H1 (cell line): ENCODE measurements around the gene ITPK1. TPM values are rescaled to one million over a fixed set of nuclear protein-coding genes. Genes with fewer than 3 reads are reported as not detected.

ENCODE experiments used
- CTCF ChIA-PET: fragments of 300-600 bp; sonication (Branson Sonifier 250); formaldehyde crosslinking; loops from one replicate; lab custom pipeline; 2021; ENCODE audit not compliant: partially characterized antibody; lab: Charles Lee
- POLR2A ChIA-PET: fragments of 300-600 bp; sonication (Branson Sonifier 250); formaldehyde crosslinking; loops from one replicate; lab custom pipeline; 2021; ENCODE audit warnings: inconsistent platforms; ENCODE audit not compliant: partially characterized antibody; lab: Charles Lee
- DNase-seq, 2 experiments: peaks; one replicate each; pipeline versions ENCODE4 v3.0.0 to v3.0.0-alpha.2; 2010 to 2022; ENCODE audit warnings: low spot score in 2 of 2, low read depth in 1 of 2, mixed read lengths in 1 of 2
- FAIRE-seq: peaks from 2 replicates; lab custom pipeline; 2011; peaks lifted over from hg19 to GRCh38; lab: Jason Lieb, UNC
- H2AFZ ChIP-seq: 2 replicates; pipeline ENCODE4 v1.8.1; 2012; ENCODE audit warnings: low read length, inconsistent platforms
- H2AK5ac ChIP-seq: 2 replicates; pipeline ENCODE4 v1.6.1; 2013; ENCODE audit warnings: low read depth, low read length
- H2BK120ac ChIP-seq: replicated peaks from 2 replicates; pipeline ENCODE3; 2013; ENCODE audit warnings: low read depth, low read length, inconsistent platforms
- H2BK12ac ChIP-seq: 2 replicates; pipeline ENCODE4 v1.6.1; 2013; ENCODE audit warnings: low read depth, low read length
- H2BK15ac ChIP-seq: 2 replicates; pipeline ENCODE4 v1.6.1; 2013; ENCODE audit warnings: low read length
- H2BK20ac ChIP-seq: 2 replicates; pipeline ENCODE4 v1.6.1; 2013; ENCODE audit warnings: low read length
- H2BK5ac ChIP-seq: 2 replicates; pipeline ENCODE4 v1.6.1; 2013; ENCODE audit warnings: low read depth, low read length
- H3K14ac ChIP-seq: 2 replicates; pipeline ENCODE4 v1.6.1; 2013; ENCODE audit warnings: inconsistent platforms; ENCODE audit not compliant: insufficient read length
- H3K18ac ChIP-seq: 2 replicates; pipeline ENCODE4 v1.6.1; 2013; ENCODE audit warnings: low read length; ENCODE audit errors: extremely low read depth
- H3K23ac ChIP-seq: 2 replicates; pipeline ENCODE4 v1.6.1; 2013; ENCODE audit warnings: inconsistent platforms; ENCODE audit not compliant: insufficient read length
- H3K23me2 ChIP-seq: 2 replicates; pipeline ENCODE4 v1.6.1; 2013; ENCODE audit warnings: low read depth, low read length
- H3K27ac ChIP-seq: 2 replicates; pipeline ENCODE4 v1.6.1; 2011; ENCODE audit warnings: low read depth, low read length, inconsistent platforms
- H3K27me3 ChIP-seq, 4 experiments: replicated peaks in 1 of 4; 1 replicate in 1 of 4; 2 replicates in 3 of 4; pipeline versions ENCODE4 v1.6.1 to v1.8.1; 2011 to 2013; ENCODE audit warnings: low read length in 3 of 4, mild to moderate bottlenecking in 3 of 4, inconsistent platforms in 2 of 4, mixed read lengths in 2 of 4, moderate library complexity in 1 of 4; ENCODE audit not compliant: control insufficient read depth in 3 of 4, insufficient read depth in 3 of 4; ENCODE audit errors: extremely low read depth in 1 of 4
- H3K36me3 ChIP-seq, 4 experiments: 2 replicates each; pipeline versions ENCODE4 v1.6.1 to v1.8.1; 2011 to 2013; ENCODE audit warnings: mild to moderate bottlenecking in 4 of 4, low read length in 3 of 4, moderate library complexity in 2 of 4, control low read depth in 1 of 4, inconsistent platforms in 1 of 4; ENCODE audit not compliant: insufficient read depth in 4 of 4, control insufficient read depth in 2 of 4
- H3K4ac ChIP-seq: replicated peaks from 2 replicates; pipeline ENCODE3; 2013; ENCODE audit warnings: low read length, low read depth, mixed read lengths, inconsistent platforms; ENCODE audit not compliant: insufficient read length
- H3K4me1 ChIP-seq, 4 experiments: replicated peaks in 1 of 4; 1 replicate in 1 of 4; 2 replicates in 3 of 4; pipeline versions ENCODE4 v1.6.1 to v1.8.1; 2011 to 2013; ENCODE audit warnings: low read length in 3 of 4, inconsistent platforms in 2 of 4, mixed read lengths in 1 of 4; ENCODE audit not compliant: insufficient read depth in 4 of 4, control insufficient read depth in 3 of 4
- H3K4me2 ChIP-seq, 2 experiments: 2 replicates each; pipeline versions ENCODE4 v1.6.1 to v1.8.1; 2011 to 2013; ENCODE audit warnings: low read depth in 2 of 2, low read length in 2 of 2, control low read depth in 1 of 2, inconsistent platforms in 1 of 2, mild to moderate bottlenecking in 1 of 2; ENCODE audit not compliant: insufficient read depth in 1 of 2
- H3K4me3 ChIP-seq, 4 experiments: fragments of 200-600, 300-600 bp in 1 of 4; sonication (generic), shearing (Covaris generic), sonication (Bioruptor Twin) in 1 of 4; 2 replicates each; pipeline versions ENCODE4 v1.5.1 to v1.8.1; 2011 to 2016; ENCODE audit warnings: low read length in 4 of 4, low read depth in 3 of 4, control low read depth in 2 of 4, inconsistent platforms in 2 of 4, mild to moderate bottlenecking in 2 of 4, mixed read lengths in 1 of 4, moderate library complexity in 1 of 4; ENCODE audit not compliant: insufficient read depth in 2 of 4; ENCODE audit errors: extremely low read depth in 1 of 4
- H3K56ac ChIP-seq: replicated peaks from 2 replicates; pipeline ENCODE3; 2013; ENCODE audit warnings: low read depth, mild to moderate bottlenecking, mixed read lengths, low read length, inconsistent platforms; ENCODE audit not compliant: insufficient read length
- H3K79me1 ChIP-seq: 2 replicates; pipeline ENCODE4 v1.6.1; 2013; ENCODE audit warnings: low read depth, low read length, control low read depth
- H3K79me2 ChIP-seq, 2 experiments: 2 replicates each; pipeline versions ENCODE4 v1.6.1 to v1.8.1; 2012 to 2013; ENCODE audit warnings: low read length in 2 of 2, mild to moderate bottlenecking in 2 of 2, inconsistent platforms in 1 of 2; ENCODE audit not compliant: insufficient read depth in 2 of 2, control insufficient read depth in 1 of 2
- H3K9ac ChIP-seq, 4 experiments: replicated peaks in 1 of 4; 1 replicate in 1 of 4; 2 replicates in 3 of 4; pipeline versions ENCODE4 v1.6.1 to v1.8.1; 2011 to 2013; ENCODE audit warnings: low read depth in 3 of 4, low read length in 3 of 4, control low read depth in 2 of 4, mild to moderate bottlenecking in 2 of 4, moderate library complexity in 2 of 4, inconsistent platforms in 1 of 4; ENCODE audit errors: extremely low read depth in 1 of 4
- H3K9me3 ChIP-seq, 2 experiments: 2 replicates each; pipeline versions ENCODE4 v1.6.1 to v1.8.1; 2012 to 2013; ENCODE audit warnings: mild to moderate bottlenecking in 2 of 2, moderate library complexity in 2 of 2, control low read depth in 1 of 2, inconsistent platforms in 1 of 2, low read depth in 1 of 2, low read length in 1 of 2, mixed read lengths in 1 of 2; ENCODE audit not compliant: insufficient read depth in 2 of 2
- H4K20me1 ChIP-seq, 2 experiments: replicated peaks in 1 of 2; 2 replicates each; pipeline versions ENCODE3 to v1.8.1; 2011 to 2013; ENCODE audit warnings: inconsistent platforms in 2 of 2, low read length in 2 of 2, mild to moderate bottlenecking in 1 of 2; ENCODE audit not compliant: insufficient read depth in 2 of 2, control insufficient read depth in 1 of 2
- H4K5ac ChIP-seq: 2 replicates; pipeline ENCODE4 v1.6.1; 2013; ENCODE audit warnings: low read length, low read depth, mixed read lengths, inconsistent platforms; ENCODE audit not compliant: insufficient read length
- H4K8ac ChIP-seq: 2 replicates; pipeline ENCODE4 v1.8.0; 2013; ENCODE audit warnings: mild to moderate bottlenecking, moderate library complexity, low read length, inconsistent platforms; ENCODE audit not compliant: insufficient read depth; ENCODE audit errors: extremely low read depth
- H4K91ac ChIP-seq: replicated peaks from 2 replicates; pipeline ENCODE3; 2013; ENCODE audit warnings: low read length, mixed read lengths, inconsistent platforms; ENCODE audit not compliant: insufficient read length
- ASH2L ChIP-seq: fragments of 200-600, 300-600 bp; sonication (generic); IDR thresholded peaks from one replicate; pipeline ENCODE4 v1.7.1; 2017; ENCODE audit warnings: low read length
- BRCA1 ChIP-seq: IDR thresholded peaks from 2 replicates; pipeline ENCODE4 v1.6.1; 2012; ENCODE audit warnings: low read depth, low read length, improper control_type of control experiment
- JUND ChIP-seq: IDR thresholded peaks from 2 replicates; pipeline ENCODE4 v1.6.1; 2011; ENCODE audit warnings: mild to moderate bottlenecking, improper control_type of control experiment, low read length
- SIRT6 ChIP-seq: IDR thresholded peaks from one replicate; pipeline ENCODE4 v1.7.1; 2012; ENCODE audit warnings: low read length, inconsistent platforms
- SIX5 ChIP-seq: IDR thresholded peaks from 2 replicates; pipeline ENCODE4 v1.6.1; 2011; ENCODE audit warnings: mild to moderate bottlenecking, low read depth, low read length
- WGBS, 2 experiments: shearing (Covaris generic) in 1 of 2; methylation state at CpG; one replicate each; pipeline versions ENCODE4 v1.1.6 to v1.1.7; 2013 to 2015; ENCODE audit warnings: low lambda C conversion rate in 2 of 2, mixed read lengths in 2 of 2, inconsistent platforms in 1 of 2, low coverage in 1 of 2, missing lambda C conversion rate in 1 of 2; ENCODE audit not compliant: insufficient replicate concordance in 2 of 2, insufficient coverage in 1 of 2, insufficient read length in 1 of 2; ENCODE audit errors: extremely low coverage in 1 of 2, missing lambda C conversion rate in 1 of 2; 5-methylcytosine and 5-hydroxymethylcytosine counted together
- polyA plus RNA-seq, 7 experiments: library from polyadenylated mRNA; depleted of rRNA in 3 of 7; stranded (reverse) in 5 of 7; unstranded in 2 of 7; fragments of >200 nt in 5 of 7; fragments of 200-250 nt in 2 of 7; gene quantifications; 1 replicate in 5 of 7; 2 replicates in 1 of 7; 4 replicates in 1 of 7; pipeline versions ENCODE4 v1.2.1 to v1.2.3, GENCODE V29; 2011 to 2013; ENCODE audit warnings: missing spikeins in 2 of 7, mixed read lengths in 2 of 7
- total RNA-seq: library from RNA; stranded (reverse); fragmentation: NEBNext Ultra II Directional; extraction: Animal tissue kit (Norgen Biotek cat#: 25700); gene quantifications from 2 replicates; pipeline ENCODE4 v1.2.1, GENCODE V29; 2021

ITPK1 gene
- total and polyA plus RNA-seq, 2 of the 8 experiments (the other 6 are each of a cell fraction or from before 2014, with no cell fraction given) = 108 to 143 TPM

- no peak overlapping the region for H3K18ac ChIP-seq
- no peak overlapping the region for H2BK15ac ChIP-seq
- no peak overlapping the region for H3K56ac ChIP-seq
- no peak overlapping the region for H2BK20ac ChIP-seq
- no peaks in the 10 kb centered on the region for H3K9me3 ChIP-seq
- H3K36me3 ChIP-seq = no peaks in the 10 kb centered on the region
- ChIA-PET CTCF (interaction anchor here (0.6 to 7.8 kb wide), 7 partner anchors 19 to 182 kb away, joined by 3 to 68 read pairs (median 4); partner anchors contain the start of gene ITPK1), POLR2A (no interaction called here)
- no peak overlapping the region for H2AK5ac ChIP-seq
- DNase-seq (no peak), FAIRE-seq (no peak)
- H3K27me3 ChIP-seq = no peaks in the 10 kb centered on the region
- H4K91ac ChIP-seq = no peak overlapping the region
- no peaks in the 10 kb centered on the region for H3K79me2 ChIP-seq
- H2BK120ac ChIP-seq = no peak overlapping the region
- H3K79me1 ChIP-seq = no peaks in the 10 kb centered on the region
- no peaks in the 10 kb centered on the region for H3K23me2 ChIP-seq
- no peak overlapping the region for H4K8ac ChIP-seq
- no peak overlapping the region for H3K4me3 ChIP-seq
- no peak overlapping the region for H4K5ac ChIP-seq
- H2BK5ac ChIP-seq = no peak overlapping the region
- no peak overlapping the region for H2BK12ac ChIP-seq
- H3K23ac ChIP-seq = no peak overlapping the region
- H3K14ac ChIP-seq = no peak overlapping the region
- H3K9ac ChIP-seq = no peak overlapping the region
- no peak overlapping the region; the same call in 1 of the 2 replicates for H2AFZ ChIP-seq
- TF ChIP-seq BRCA1 = no peak
- TF ChIP-seq JUND = no peak
- TF ChIP-seq SIRT6 = no peak
- no peak for TF ChIP-seq SIX5
- no peak for TF ChIP-seq ASH2L
- H4K20me1 ChIP-seq = no peaks in the 10 kb centered on the region
- H3K4me2 ChIP-seq = no peak overlapping the region
- H3K4me1 ChIP-seq = no peaks in the 10 kb centered on the region; a peak in 1 of 7 replicates
- H3K4ac ChIP-seq = no peak overlapping the region
- no peak overlapping the region for H3K27ac ChIP-seq
- 80% methylated on average over 5 of the region's 8 CpGs; no CpG with 5 or more reads in 1 of the 2 experiments for WGBS, 2 experiments
Measured at GRCh38 chr14:93136009-93136408, 20.3 kb upstream of the ITPK1 start.
